HS-5 (cell line): ENCODE data around the gene HIPK2.

Experiments
- DNase-seq: peaks from one replicate; pipeline ENCODE4 v3.0.0-alpha.2; 2012; ENCODE audit warnings: low read depth

Gene HIPK2

DNA sequence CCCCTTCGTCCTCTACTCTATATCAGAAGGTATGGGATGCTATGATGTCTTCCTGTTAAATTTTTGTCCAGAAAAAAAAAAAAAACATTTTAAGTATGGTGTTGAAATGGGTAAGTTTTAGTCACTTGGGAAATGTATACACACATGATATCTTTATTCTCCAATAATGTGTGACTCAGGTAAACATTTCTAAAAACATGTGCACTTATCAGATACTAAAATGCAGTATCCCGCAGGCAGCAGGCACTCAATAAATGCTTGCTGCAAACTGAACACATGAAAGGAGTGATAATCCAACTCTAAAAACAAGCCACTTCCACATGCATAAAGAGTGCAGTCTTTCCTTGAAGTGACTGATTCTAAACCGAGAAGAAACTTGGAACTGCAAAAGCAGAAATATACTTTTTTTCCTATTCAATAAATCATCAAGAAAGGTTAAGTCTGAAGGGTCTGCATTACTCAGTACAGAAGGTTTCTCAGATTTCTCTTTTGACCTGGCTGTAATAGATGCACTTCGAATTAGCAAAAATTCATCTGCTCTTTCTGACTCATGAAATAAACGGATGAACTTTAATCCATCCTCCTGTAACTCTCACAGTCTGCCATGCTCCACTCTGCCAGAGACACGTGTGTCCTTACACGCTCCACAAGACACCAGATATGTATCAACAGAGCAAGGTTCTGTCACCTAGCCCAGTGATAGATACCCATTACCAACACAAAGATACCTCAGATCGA is 84.0 kb downstream of the HIPK2 start:
- DNase-seq = no peak

- DNase-seq = no peak
Observed at GRCh38 chr7:139692723-139693122, 85.1 kb downstream of the HIPK2 start.

GRCh38 chr7:139691253-139691781 is 86.5 kb downstream of the HIPK2 start:
- DNase-seq = no peak

DNA sequence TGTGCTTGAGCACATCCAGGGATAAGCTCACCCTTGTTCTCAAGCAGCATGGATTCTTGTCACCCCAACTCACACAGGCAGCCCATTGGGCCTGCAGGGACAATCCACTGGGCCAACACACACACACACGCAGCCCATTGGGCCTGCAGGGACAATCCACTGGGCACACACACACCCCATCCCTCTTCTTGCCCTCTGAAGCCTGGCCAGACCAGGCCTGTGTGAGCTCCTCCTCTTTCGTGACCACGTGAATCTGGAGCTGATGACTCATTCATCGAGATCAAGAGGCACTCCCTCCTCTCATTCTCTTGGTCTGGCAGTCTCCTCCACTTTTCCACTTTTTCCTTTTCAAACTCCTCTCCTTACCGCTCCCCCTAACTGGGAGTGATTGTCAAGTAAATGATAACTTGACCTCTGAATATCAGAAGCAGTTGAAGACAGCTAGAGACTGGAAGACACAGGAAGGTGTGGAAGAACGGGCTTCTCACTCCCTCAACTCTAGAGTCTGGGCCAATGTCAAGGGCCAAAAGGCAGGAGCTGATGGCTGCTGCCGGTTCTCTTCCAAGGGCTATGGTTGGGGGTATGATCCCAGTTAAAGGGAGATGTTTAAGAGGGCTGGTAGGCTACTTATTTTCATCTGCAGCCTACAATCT is 89.7 kb downstream of the HIPK2 start:
- DNase-seq = no peak

DNA sequence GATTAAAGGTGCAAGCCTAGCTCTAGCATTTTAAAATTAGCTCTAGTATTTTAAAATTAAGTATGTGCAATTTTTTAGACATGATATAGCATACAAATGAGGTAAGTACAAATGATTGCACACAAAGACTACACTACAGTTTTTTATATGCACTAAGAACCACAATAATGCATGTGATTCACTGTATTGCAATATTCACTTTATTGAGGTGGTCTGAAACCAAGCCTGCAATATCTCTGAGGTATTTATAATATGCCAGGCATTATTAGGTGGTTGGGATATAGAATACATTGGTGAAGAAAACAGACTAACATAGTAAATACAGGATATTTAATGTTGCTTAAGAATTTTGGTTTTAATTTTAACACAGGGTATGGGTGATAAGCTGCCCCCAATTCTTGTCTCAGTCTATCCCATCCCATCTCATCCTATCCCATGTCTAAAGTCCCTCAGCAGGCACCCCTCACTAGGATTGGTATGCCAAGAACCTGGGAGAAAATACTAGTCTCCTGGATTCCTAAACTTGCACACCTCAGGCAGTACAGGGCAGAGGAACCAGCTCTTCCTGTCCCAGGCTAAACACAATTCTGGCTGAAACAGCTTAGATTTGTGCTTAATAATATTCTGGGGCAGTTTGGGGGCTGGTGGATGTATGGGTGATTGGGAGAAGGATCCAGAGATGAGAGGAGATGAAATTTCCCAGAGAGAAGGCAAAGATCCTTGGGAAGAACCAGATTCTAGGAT is 90.4 kb downstream of the HIPK2 start:
- DNase-seq = no peak

DNA sequence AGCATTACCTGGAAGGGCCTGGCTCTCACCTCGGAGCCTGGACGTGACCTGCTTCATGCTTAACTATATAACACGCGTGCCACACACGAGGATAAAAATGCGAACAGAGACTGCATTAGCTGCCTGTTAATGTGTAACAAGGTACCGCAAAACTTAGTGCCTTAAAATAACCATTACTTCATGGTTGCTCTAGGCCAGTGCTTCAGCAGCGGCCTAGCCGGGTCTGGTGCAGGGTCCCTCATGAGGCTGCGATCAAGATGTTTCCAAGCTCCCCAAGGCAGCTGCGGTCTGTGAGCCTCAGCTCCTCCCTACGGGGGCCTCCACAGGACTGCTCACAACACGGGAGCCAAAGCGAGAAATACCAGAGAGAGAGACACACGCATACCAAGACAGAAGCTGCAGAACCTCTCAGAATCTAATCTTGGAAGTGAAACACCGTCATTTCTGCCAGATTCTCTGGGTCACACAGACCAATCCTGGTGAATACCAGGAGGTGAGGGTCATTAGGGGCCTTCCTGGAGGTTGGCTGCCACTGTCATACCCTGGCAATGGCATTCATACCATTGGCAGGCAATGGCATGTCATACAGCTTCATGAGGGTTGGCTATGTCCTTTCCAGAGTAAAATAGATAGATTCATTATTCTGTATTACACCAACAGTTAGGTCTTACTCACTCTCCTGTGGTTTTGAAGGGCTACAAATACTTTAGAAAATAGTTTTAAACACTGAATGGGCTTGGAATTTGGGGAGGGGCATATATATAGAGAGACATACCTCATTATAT is 94.5 kb downstream of the HIPK2 start:
- no peak for DNase-seq

DNA sequence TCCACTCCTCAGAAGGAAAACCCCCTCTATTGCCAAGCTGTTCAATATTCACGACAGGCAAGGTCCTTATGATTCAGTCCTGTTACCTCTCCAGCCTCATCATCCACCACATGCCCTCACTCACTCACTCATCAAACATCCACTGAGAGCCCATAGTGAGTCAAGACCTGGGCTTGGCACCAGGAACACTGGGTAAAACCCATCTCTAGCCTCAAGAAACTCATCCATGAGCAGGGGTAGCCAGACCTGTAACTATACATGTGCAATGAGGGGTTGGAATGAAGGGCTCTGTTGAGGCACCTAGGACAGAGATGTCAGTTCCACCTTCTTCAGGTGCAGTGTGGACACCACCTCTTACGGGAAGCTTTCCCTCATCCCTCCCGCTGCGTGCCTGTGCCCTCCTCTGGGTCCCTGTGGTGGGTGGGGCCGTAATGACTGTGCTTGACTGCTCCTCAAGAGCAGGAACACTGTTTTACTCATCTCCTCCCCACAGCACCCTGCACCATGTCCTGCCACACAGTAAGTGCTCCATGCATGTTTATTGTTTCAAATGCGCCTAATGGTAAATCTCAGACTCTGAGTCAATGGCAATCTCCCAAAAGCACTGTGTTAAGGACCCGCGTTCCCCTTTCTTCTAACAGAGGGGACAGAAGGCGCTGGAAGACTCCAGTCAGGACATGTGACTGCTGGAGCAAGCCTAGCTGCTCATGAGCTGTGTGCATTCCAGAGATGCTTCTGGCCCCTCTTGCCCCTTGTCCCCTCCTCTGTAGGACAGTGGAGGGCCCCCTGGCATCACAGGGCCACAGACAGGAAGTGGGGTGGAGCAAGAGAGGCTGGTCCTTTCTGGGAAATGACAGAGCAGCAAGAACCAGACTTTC is 95.4 kb downstream of the HIPK2 start:
- peak; percentile 71 for DNase-seq

GRCh38 chr7:139681812-139682135 is 96.0 kb downstream of the HIPK2 start:
- no peak for DNase-seq

DNA sequence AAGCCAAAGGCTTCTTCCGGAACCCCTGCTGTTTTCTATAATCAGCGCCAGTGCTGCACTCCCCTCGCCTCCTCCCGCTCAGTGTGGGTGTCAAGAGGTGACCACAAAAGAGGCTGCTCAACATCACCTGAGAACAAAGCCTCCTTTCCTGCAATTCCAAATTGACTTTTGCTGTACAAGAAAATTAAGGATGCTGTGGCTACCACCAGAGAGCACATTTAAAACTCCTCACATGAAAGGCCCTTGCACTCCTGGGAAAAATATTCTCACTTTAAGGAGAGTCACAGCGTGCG is 96.4 kb downstream of the HIPK2 start:
- DNase-seq = no peak

- DNase-seq = peak; percentile 84
Observed at GRCh38 chr7:139680676-139681462, 96.9 kb downstream of the HIPK2 start.

DNA sequence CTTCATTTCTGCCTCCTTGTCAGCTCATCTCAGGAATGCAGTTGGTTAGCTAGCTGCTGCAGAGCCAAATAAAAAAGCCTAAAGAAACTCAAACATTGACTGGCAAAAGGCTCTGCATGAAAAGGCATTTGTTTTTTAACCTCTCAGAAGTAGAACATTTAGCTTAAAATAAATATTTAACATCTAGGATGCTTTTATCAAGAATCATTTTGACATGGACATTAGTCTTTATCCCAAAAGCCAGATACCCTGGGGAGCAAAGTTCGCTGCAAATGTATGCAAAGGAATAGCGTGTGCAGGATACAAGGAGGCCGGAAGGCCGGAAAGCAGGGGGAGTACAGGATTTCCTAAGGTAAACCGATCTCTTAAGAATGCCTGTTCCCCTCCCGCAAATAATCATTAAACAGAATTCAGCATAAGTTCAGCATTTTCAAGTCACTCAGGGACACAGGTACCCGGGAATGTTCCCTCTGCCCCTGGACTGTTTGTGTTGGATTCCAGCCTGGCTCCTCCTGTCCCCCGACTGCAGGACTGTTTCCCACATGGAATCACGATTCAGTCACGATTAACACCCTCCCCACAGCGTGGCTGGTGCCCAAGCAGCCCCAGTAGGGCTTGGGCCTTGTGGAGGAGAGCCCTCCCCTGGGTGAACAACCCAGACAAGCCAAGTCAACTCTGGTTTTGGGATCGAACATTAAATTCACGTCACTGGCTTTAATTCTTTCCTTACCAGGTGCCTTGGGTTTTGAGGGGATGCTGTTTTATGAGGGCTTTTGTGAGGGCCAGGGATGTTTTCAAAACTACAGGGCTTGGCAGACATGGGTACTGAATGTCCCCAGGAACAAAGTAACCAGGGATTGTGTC is 97.8 kb downstream of the HIPK2 start:
- DNase-seq = no peak

- no peak for DNase-seq
Observed at GRCh38 chr7:139676390-139676789, 101.4 kb downstream of the HIPK2 start.

DNA sequence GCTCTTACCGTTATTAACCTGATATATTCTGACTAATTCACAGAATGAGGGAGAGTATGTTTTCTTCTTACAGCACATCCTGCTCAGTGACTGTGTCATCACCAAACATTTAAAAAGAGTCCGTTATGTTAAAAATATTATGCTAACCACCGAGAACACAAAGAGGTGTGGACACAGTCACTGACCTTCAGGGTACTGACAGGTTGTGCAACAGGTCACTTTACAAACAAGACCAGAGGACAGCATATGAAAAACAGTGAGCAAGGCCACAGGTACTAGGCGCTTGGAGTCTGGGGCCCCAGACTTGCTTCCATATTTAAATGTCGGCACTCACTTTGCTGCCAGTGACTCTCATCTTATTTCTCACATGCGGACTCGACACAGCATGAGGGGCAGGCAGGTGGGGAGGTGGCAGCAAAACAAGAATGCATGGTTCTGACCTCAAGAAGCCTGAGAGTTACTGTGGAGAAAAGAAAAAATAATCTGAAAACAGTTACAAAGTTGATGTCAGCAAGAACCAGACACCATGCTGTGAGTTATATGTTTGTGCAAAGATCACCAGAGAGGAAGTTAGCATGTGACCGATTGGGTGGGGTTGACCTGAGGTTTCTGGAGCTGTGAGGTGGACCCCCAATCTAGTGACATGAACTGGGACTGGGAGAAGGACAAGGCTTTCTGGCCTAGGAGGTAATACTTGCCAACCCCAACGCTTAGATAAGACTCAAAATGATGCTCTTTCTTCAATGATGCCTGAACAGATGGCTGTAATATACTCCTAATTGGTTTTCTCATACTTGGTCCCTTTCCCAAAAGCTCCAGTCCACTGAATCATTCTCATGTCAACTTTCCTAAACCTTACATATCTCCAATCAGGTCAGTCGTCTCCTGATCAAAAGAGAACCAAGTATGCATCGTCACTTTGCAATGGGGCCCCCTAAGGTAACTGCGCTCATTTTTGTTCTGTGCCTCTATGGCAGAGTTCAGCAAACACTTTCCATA is 102.4 kb downstream of the HIPK2 start:
- DNase-seq = no peak

GRCh38 chr7:139674752-139675126 is 103.1 kb downstream of the HIPK2 start:
- DNase-seq = no peak

DNA sequence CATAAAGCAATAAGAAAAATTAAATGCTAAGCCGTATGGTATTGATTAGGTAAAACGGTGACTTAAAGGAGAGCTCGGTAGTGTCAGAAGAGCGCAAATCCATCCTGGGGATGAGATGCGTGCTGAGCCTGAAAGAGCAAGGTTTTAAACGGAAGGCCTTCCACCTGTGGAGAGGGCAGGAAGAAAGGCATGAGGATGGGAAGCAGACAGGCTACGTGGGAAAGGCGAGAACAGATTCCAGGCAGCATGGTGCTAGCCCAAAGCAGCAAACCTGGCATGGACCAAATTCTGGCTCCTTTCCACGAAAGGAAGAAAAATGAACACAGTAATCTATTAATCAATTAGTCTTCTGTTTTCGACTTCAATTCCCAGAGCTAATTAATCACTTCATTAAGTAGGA is 103.5 kb downstream of the HIPK2 start:
- DNase-seq = no peak

DNA sequence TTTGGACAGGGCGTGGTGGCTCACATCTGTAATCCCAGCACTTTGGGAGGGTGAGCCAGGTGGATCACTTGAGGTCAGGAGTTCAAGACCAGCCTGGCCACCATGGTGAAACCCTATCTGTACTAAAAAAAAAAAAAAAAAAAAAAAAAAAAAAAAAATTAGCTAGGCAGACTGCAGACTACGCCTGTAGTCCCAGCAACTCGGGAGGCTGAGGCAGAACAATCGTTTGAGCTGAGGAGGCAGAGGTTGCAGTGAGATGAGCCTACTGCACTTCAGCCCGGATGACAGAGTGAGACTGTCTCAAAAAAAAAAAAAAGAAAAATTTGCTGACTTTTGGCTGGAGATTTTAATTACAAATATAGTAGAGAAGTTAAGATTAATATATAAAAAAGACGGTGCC is 104.0 kb downstream of the HIPK2 start:
- no peak for DNase-seq

DNA sequence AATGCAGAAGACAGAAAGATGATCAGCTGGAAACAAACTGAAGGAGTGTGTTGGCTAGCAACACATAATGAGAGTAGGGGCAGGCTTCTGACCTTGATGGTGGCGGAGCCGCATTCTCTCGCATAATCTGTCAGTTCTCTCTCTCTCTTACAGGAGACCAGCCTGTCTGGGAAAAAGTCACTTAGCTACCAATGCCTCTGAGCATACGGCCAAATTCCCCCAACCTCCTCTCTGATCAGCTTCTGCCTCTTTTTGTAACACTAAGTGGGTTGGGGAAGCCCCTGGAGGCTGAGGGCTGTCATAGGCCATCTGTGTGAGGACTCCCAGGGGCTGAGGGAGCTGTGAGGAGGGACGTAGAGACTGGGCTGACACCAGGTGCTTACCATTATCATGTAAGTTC is 104.6 kb downstream of the HIPK2 start:
- DNase-seq = no peak

DNA sequence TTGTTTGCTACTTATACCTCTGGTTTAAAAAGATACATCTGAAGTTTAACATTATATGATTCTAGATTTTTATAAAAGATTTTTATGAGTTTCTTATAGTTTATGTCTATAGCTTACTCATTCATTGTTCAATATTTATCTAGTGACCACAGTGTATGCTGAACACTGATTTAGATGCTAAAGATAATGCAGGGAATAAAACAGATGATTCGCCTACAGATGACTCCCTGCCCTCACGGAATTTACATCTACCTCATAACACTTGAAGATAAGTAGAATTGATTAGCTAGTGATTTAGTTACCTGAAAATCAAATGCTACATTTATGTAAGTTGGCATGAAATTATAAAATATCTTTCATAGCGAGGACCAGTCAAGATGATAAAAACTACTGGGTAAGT is 105.8 kb downstream of the HIPK2 start:
- no peak for DNase-seq
